PC-9 (cell line): ENCODE measurements around the gene ONECUT2.
"Not testable (repeated sequence)": the region's sequence is repeated elsewhere in the genome, so short reads cannot be mapped to it uniquely, and the experiment has no call there.

Source experiments
- EZH2 ChIP-seq: fragments of 200-600 bp; sonication (generic); IDR thresholded peaks from 2 replicates; pipeline ENCODE4 v1.8.0; 2017; ENCODE audit warnings: antibody characterized with exemption, low read depth
- TF ChIP-seq, protein P1 (sequence below): fragments of 200-600 bp; sonication (generic); conservative IDR thresholded peaks from 2 replicates; pipeline ENCODE4 v1.6.1; 2017; ENCODE audit warnings: mixed run types, antibody characterized with exemption, mild to moderate bottlenecking, moderate library complexity

DNA sequence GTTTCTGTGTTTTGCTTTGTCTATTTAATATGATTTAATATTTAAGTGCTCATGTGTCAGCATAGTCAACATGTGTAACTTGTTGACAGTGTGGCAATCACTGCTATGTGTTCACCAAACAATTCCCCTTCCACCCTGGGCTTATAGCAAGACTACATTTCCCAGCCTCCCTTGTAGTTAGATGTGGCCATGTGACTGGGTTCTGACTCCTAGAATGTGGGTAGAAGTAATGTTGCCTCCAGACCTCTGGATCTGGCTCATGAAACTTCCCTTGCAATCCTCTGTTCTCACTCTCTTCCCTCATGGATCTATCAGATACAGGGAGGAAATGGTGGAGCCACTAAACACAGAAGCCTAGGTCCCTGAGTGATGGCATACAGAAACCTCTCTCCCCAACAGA, 87.2 kb downstream of the ONECUT2 start:
- TF ChIP-seq, protein P1, sequence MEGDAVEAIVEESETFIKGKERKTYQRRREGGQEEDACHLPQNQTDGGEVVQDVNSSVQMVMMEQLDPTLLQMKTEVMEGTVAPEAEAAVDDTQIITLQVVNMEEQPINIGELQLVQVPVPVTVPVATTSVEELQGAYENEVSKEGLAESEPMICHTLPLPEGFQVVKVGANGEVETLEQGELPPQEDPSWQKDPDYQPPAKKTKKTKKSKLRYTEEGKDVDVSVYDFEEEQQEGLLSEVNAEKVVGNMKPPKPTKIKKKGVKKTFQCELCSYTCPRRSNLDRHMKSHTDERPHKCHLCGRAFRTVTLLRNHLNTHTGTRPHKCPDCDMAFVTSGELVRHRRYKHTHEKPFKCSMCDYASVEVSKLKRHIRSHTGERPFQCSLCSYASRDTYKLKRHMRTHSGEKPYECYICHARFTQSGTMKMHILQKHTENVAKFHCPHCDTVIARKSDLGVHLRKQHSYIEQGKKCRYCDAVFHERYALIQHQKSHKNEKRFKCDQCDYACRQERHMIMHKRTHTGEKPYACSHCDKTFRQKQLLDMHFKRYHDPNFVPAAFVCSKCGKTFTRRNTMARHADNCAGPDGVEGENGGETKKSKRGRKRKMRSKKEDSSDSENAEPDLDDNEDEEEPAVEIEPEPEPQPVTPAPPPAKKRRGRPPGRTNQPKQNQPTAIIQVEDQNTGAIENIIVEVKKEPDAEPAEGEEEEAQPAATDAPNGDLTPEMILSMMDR = not testable (repeated sequence)
- TF ChIP-seq EZH2 = not testable (repeated sequence)
